ENCODE measurements around the gene ATP5MK. TPM values are rescaled to one million over a fixed set of nuclear protein-coding genes. Genes with fewer than 3 reads are reported as not detected.

ATP5MK gene
- 110 and 173 TPM in 2 replicates for total RNA-seq

GRCh38 chr10:103396067-103396788 lies at the start of gene ATP5MK, which contains the start of gene PDCD11:
TSS of gene ATP5MK (minus strand) at chr10:103396475. CDS start at chr10:103392457, 4,018 bp downstream.
TSS of gene PDCD11 (plus strand) at chr10:103396626. CDS start at chr10:103398427, 1,801 bp downstream.

DNA sequence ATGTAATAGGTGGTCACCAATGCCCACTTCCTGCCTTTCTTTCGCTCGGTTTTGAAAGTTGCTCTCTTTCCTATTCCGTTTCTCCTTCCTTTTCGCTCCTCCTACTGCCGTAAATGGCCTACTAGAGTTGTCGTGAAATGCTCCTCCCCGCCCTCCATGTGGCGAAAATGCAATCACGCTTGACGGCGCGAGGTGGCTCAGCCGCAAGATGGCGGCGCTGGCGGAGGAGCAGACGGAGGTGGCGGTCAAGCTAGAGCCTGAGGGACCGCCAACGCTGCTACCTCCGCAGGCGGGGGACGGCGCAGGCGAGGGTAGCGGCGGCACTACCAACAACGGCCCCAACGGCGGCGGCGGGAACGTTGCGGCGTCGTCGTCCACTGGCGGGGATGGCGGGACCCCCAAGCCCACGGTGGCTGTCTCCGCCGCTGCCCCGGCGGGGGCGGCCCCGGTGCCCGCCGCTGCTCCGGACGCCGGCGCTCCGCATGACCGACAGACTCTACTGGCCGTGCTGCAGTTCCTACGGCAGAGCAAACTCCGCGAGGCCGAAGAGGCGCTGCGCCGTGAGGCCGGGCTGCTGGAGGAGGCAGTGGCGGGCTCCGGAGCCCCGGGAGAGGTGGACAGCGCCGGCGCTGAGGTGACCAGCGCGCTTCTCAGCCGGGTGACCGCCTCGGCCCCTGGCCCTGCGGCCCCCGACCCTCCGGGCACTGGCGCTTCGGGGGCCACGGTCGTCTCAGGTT lies 28.3 kb downstream of the ATP5MK start, which contains the start of gene TAF5:
Gene TAF5 (plus strand): TSS at position 195 of the 737 bp plus-strand sequence. CDS start 14 bp downstream, at position 209.

DNA sequence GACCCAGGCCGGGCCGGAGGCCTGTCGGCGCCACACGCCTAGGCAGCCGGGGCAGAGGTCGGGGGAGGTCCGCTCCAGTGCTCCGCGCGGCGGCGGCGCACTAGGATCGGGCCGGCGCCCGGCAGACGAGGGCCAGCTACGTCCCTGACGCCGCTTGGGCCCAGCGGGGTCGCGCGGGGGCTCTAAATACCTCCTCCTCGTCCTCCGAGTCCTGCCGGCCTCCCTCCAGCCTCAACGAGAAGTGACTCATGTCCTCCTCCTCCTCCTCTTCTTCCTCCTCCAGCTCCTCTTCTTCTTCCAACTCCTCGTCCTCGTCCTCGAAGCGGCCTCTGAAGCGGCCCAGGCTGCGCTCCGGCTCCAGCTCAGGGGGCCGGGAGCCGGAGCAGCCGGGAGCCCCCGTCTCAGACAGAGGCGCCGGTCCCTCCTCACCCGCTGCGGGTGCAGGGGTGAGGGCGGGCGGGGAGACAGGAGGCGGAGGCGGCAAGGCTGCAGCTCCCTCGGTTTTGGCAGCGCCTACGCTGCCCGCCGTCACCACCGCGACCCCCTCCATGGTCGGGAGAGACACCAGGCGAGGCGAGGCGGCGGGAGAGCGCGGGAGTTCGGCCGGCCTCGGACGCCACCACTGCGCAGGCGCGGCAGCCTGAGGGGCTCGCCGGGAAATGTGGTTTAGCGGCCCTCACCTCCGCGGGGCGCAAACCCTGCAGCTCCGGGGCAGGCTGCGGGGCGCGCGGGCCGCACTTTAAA lies 45.6 kb downstream of the ATP5MK start, which contains the start of gene PCGF6:
Gene PCGF6 (minus strand): TSS at position 624 of the 744 bp plus-strand sequence. CDS start 74 bp downstream, at position 550.

Other genes starting within 250 kb of the ATP5MK start
- 30.6 and 35.5 TPM in 2 replicates for gene NT5C2, start 203.2 kb downstream of the ATP5MK start, total RNA-seq
- gene RPEL1, start 150.6 kb downstream of the ATP5MK start, total RNA-seq: not detected in 2 replicates
- gene INA, start 119.3 kb downstream of the ATP5MK start, total RNA-seq: 2.7 and 2.9 TPM in 2 replicates
- gene PCGF6, start 45.3 kb downstream of the ATP5MK start, total RNA-seq: 8.0 and 9.0 TPM in 2 replicates
- gene TAF5, start 28.5 kb downstream of the ATP5MK start, total RNA-seq: 2.2 and 4.9 TPM in 2 replicates
- 25.2 and 31.9 TPM in 2 replicates for gene PDCD11, start 151 bp upstream of the ATP5MK start, total RNA-seq
- 3.9 and 10.3 TPM in 2 replicates for gene CALHM2, start 55.9 kb upstream of the ATP5MK start, total RNA-seq
- not detected in 2 replicates for gene CALHM1, start 62.4 kb upstream of the ATP5MK start, total RNA-seq
- gene CALHM3, start 82.8 kb upstream of the ATP5MK start, total RNA-seq: not detected in 2 replicates
- 0.33 and 0.51 TPM in 2 replicates for gene NEURL1, start 97.2 kb upstream of the ATP5MK start, total RNA-seq